ENCODE results near the gene USP33. TPM values are rescaled to one million over a fixed set of nuclear protein-coding genes. Genes with fewer than 3 reads are reported as not detected.

USP33 gene
- polyA plus RNA-seq, 2 of the 4 experiments (the other 2 are of a cell fraction) = 22.9 to 49.5 TPM

DNA sequence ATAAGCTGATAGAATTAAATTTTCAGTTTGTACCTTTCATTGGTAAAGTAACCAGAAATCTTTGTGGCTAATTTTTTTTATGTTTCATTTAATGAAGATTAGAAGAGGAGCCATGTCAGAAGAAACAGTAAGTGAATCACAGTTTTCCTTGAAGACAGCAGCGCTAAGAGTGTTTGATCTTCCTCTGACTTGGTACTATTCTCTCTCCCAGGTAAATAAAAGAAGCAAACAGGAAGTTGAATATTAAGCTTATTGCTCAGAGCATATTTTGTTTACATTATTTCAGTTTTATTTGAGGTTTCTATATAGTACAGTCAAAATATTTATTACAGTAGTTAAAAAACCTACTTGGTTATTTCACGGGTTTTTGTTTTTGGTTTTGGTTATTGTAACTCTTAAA lies 23.5 kb upstream of the USP33 start:
- Histone ChIP-seq H3K27ac (no peak overlapping the region), H3K4me1 (peaks cover 26% of the 10 kb centered on the region; the same call in 2 of the 3 replicates), H3K4me2 (peak overlapping the region; percentile 58), H3K9me3 (no peaks in the 10 kb centered on the region), H3K4me3 (no peak overlapping the region)
- CTCF ChIA-PET = no interaction called here
- TF ChIP-seq CHD4 (IDR thresholded peaks at IDR 0.05; ENCODE audit: borderline replicate concordance) (no peak), RFX5 (IDR thresholded peaks at IDR 0.05) (no peak), CEBPB (IDR thresholded peaks at IDR 0.05) (no peak), RARB (CRISPR knock-in tag; IDR thresholded peaks at IDR 0.05) (no peak), CBX2 (IDR thresholded peaks at IDR 0.05; ENCODE audit: borderline replicate concordance, low read depth) (no peak), HDAC2 (IDR thresholded peaks at IDR 0.05) (no peak), HOXB13 (CRISPR knock-in tag; IDR thresholded peaks at IDR 0.05; ENCODE audit: low read depth) (no peak)
- TF ChIP-seq, protein P1, sequence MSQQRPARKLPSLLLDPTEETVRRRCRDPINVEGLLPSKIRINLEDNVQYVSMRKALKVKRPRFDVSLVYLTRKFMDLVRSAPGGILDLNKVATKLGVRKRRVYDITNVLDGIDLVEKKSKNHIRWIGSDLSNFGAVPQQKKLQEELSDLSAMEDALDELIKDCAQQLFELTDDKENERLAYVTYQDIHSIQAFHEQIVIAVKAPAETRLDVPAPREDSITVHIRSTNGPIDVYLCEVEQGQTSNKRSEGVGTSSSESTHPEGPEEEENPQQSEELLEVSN (IDR thresholded peaks at IDR 0.05; ENCODE audit: borderline replicate concordance, low read depth) = no peak
- TF ChIP-seq, protein P2, sequence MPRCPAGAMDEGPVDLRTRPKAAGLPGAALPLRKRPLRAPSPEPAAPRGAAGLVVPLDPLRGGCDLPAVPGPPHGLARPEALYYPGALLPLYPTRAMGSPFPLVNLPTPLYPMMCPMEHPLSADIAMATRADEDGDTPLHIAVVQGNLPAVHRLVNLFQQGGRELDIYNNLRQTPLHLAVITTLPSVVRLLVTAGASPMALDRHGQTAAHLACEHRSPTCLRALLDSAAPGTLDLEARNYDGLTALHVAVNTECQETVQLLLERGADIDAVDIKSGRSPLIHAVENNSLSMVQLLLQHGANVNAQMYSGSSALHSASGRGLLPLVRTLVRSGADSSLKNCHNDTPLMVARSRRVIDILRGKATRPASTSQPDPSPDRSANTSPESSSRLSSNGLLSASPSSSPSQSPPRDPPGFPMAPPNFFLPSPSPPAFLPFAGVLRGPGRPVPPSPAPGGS (IDR thresholded peaks at IDR 0.05) = no peak
- ATAC-seq (no peak), FAIRE-seq (no peak), DNase-seq (ENCODE audit: low read depth in 1 of 2, low spot score in 1 of 2) (peak in 1 of 2 experiments; percentile 40)
- 8% methylated on average over 2 of the region's 2 CpGs for WGBS (ENCODE audit: missing lambda C conversion rate)
- POLR2A ChIA-PET = interaction anchor here (1.3 kb wide), 1 partner anchor 221 kb away, joined by 3 read pairs; the partner anchor contains the start of gene DNAJB4

DNA sequence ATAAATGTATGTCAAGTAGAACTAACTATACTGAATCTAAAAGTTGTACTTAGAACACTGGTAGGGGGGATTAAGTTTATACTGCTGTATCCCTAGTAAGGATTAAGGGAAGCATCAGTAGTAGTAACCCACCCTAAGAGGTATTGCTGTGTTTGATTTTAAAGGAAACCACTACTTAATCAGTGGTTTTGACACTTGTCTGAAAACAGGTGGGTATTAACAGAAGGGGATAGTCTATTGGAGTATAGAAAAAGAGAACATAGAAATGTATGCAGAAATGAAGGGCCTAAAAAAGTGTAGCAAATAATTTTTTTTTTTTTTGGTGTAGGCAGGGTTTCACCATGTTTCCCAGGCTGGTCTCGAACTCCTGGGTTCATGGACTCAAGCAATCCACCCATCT lies 22.0 kb upstream of the USP33 start:
- H3K27ac ChIP-seq = no peak overlapping the region
- WGBS (ENCODE audit: missing lambda C conversion rate) = 88% methylated on average over 1 of the region's 1 CpG
- H3K4me1 ChIP-seq = peaks cover 26% of the 10 kb centered on the region; the same call in 2 of the 3 replicates
- no peak for ATAC-seq
- no peak for TF ChIP-seq NFE2L2 (conservative IDR thresholded peaks at IDR 0.05; ENCODE audit: low read length)
- no peak for TF ChIP-seq JUNB (IDR thresholded peaks at IDR 0.05)
- no peak for TF ChIP-seq ZNF302 (CRISPR knock-in tag; IDR thresholded peaks at IDR 0.05)
- no peak for TF ChIP-seq SMC3 (IDR thresholded peaks at IDR 0.05)
- no peak for TF ChIP-seq ZSCAN20 (CRISPR knock-in tag; IDR thresholded peaks at IDR 0.05)
- TF ChIP-seq POLR2A (IDR thresholded peaks at IDR 0.05; ENCODE audit: low read length) = no peak
- H3K4me3 ChIP-seq = no peak overlapping the region
- no peaks in the 10 kb centered on the region for H3K9me3 ChIP-seq
- DNase-seq (ENCODE audit: low read depth in 1 of 2, low spot score in 1 of 2) = no peak
- H3K4me2 ChIP-seq = no peak overlapping the region
- no peak for FAIRE-seq
- POLR2A ChIA-PET = no interaction called here
- CTCF ChIA-PET = no interaction called here

DNA sequence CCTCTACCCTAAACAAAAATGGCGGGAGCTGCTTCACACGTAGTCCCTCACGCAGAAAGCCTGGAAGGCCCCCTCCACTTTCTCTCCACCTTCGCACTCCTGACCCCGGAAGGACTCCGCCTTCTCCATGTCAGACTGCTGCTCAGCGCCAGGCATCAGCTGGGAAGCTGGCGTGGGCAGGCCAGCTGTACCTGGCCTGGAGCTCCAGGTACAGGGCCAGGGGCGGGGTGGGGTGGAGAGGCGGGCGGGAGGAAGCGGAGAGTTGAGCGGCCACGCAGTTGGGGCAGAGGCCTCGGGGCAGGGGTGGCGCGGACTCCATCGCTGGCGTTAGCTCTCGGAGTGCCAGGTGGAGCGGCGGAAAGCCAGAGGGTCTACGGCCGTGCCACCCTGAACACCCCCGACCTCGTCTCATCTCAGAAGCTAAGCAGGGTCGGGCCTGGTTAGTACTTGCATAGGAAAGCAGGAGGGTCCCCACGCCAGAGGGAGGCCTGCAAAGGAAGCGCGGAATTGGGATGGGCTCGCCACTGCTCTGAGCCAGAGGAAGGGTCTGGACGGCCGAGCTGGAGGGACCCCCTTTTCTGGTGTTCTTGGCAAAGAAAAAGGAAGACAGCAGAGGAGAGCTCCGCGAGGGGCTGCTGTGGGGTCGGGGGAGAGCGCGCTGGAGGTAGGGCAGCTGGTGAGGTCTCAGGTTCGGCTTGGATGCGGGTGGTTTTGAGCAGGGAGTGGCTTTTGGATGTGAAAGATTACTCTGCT lies 20.1 kb upstream of the USP33 start, which contains the start of gene MIGA1:
TSS of gene MIGA1 (plus strand) at position 121 of the 753 bp plus-strand sequence. CDS start 3,604 bp downstream, outside the sequence.
- no peak for FAIRE-seq
- H3K27ac ChIP-seq = peak within 1 kb of the TSS; percentile 72 to 97
- 1% methylated on average over 10 of the region's 40 CpGs for WGBS (ENCODE audit: missing lambda C conversion rate)

More for the DNA sequence above, 20.1 kb upstream of the USP33 start, which contains the start of gene MIGA1:
- Histone ChIP-seq H3K9me3 (no peaks in the 10 kb centered on the region), H3K4me1 (peaks cover 26% of the 10 kb centered on the region; the same call in 2 of the 3 replicates), H3K4me3 (peak within 1 kb of the TSS; percentile 76), H3K4me2 (peak within 1 kb of the TSS; percentile 86)
- CTCF ChIA-PET = interaction anchor here (0.5 to 1.3 kb wide), 2 partner anchors 18 to 28 kb away, joined by 3 read pairs; no protein-coding TSS in a partner anchor
- no peak for TF ChIP-seq SREBF2 (IDR thresholded peaks at IDR 0.05)
- TF ChIP-seq KDM5A (IDR thresholded peaks at IDR 0.05) = no peak
- TF ChIP-seq JUN (IDR thresholded peaks at IDR 0.05) = peak; percentile 35 to 56; a peak in 2 of 5 replicates
- no peak for TF ChIP-seq RFX5 (IDR thresholded peaks at IDR 0.05)
- TF ChIP-seq, protein P3, sequence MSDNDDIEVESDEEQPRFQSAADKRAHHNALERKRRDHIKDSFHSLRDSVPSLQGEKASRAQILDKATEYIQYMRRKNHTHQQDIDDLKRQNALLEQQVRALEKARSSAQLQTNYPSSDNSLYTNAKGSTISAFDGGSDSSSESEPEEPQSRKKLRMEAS (IDR thresholded peaks at IDR 0.05) = peak; percentile 56
- peak; percentile 54 for TF ChIP-seq POLR2A (IDR thresholded peaks at IDR 0.05; ENCODE audit: low read length)
- POLR2A ChIA-PET = interaction anchor here (1.0 to 1.3 kb wide), 3 partner anchors 9 to 22 kb away, joined by 3 to 8 read pairs (median 3); partner anchors contain the start of gene USP33
- peak; percentile 57 to 86 for DNase-seq (ENCODE audit: low read depth in 1 of 2, low spot score in 1 of 2)
- ATAC-seq = peak; percentile 99
